HG02938 (cell line): ENCODE results near the gene HNF4A.
"Not testable (repeated sequence)": the region's sequence is repeated elsewhere in the genome, so short reads cannot be mapped to it uniquely, and the experiment has no call there.

Source experiments
- ATAC-seq: cut with Tn5 transposase; IDR thresholded peaks from one replicate; pipeline ENCODE4 v1.9.1; 2021; ENCODE audit warnings: mild to moderate bottlenecking, moderate library complexity; ENCODE audit not compliant: unreplicated experiment

Gene HNF4A

GRCh38 chr20:44461142-44461802, 105.8 kb downstream of the HNF4A start:
- no peak for ATAC-seq

- ATAC-seq: no peak
Observed at GRCh38 chr20:44461803-44462174, 106.3 kb downstream of the HNF4A start.

- no peak for ATAC-seq
Observed at GRCh38 chr20:44463466-44463865, 108.0 kb downstream of the HNF4A start.

- ATAC-seq: no peak
Observed at GRCh38 chr20:44464514-44464913, 109.0 kb downstream of the HNF4A start.

GRCh38 chr20:44465001-44465560, 109.6 kb downstream of the HNF4A start:
- no peak for ATAC-seq

- no peak for ATAC-seq
Observed at GRCh38 chr20:44467289-44467883, 111.9 kb downstream of the HNF4A start.

GRCh38 chr20:44468044-44468782, 112.7 kb downstream of the HNF4A start:
- ATAC-seq: no peak

- no peak for ATAC-seq
Observed at GRCh38 chr20:44470327-44470726, 114.8 kb downstream of the HNF4A start.

- no peak for ATAC-seq
Observed at GRCh38 chr20:44471481-44471882, 116.0 kb downstream of the HNF4A start.

- ATAC-seq: not testable (repeated sequence)
Observed at GRCh38 chr20:44472283-44472682, 116.8 kb downstream of the HNF4A start.

GRCh38 chr20:44475372-44475693, 119.8 kb downstream of the HNF4A start:
- no peak for ATAC-seq

- peak; percentile 86 for ATAC-seq
Observed at GRCh38 chr20:44475694-44476560, 120.4 kb downstream of the HNF4A start, which contains the start of gene TTPAL. Gene TTPAL, plus strand, starts transcription at chr20:44475874. Its CDS starts 4,126 bp downstream, at chr20:44480000.

GRCh38 chr20:44477151-44477550, 121.7 kb downstream of the HNF4A start:
- ATAC-seq: no peak

- no peak for ATAC-seq
Observed at GRCh38 chr20:44478206-44478605, 122.7 kb downstream of the HNF4A start.

- ATAC-seq: no peak
Observed at GRCh38 chr20:44479643-44480042, 124.1 kb downstream of the HNF4A start.

GRCh38 chr20:44480097-44480496, 124.6 kb downstream of the HNF4A start:
- ATAC-seq: no peak

- ATAC-seq: no peak
Observed at GRCh38 chr20:44481719-44482416, 126.4 kb downstream of the HNF4A start.

- no peak for ATAC-seq
Observed at GRCh38 chr20:44483112-44483511, 127.6 kb downstream of the HNF4A start.
